ENCODE measurements around the gene CBR4.
"Not testable (repeated sequence)": the region's sequence is repeated elsewhere in the genome, so short reads cannot be mapped to it uniquely, and the experiment has no call there.

The CBR4 gene

DNA sequence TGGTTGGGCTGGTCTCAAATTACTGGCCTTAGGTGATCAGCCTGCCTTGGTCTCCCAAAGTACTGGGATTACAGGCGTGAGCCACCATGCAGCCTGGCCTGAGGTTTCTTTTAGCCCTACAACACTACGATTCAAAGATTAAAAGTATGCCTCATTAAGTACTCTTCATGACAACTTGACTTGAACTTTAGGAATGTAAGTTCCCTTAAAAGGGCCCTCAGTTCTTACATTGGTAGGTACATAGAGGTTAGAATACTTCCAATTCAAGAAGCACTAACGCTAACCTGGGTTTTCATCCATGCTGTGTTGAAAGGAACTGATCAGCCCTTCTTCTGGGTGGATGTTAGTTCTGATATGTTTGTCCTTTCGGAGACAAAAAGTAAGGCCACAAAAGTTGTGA lies 15.1 kb downstream of the CBR4 start:
- H3K4me1 ChIP-seq (ENCODE audit: control insufficient read depth in 2 of 2, insufficient read depth in 2 of 2, low read length in 2 of 2): no peaks in the 10 kb centered on the region
- H3K36me3 ChIP-seq (ENCODE audit: control insufficient read depth in 2 of 2, insufficient read depth in 2 of 2, low read length in 2 of 2): peaks cover 12 to 16% of the 10 kb centered on the region in 2 donors
- no peaks in the 10 kb centered on the region for H3K9me3 ChIP-seq (ENCODE audit: control insufficient read depth in 2 of 2, low read length in 2 of 2)
- H3K9ac ChIP-seq (ENCODE audit: low read depth in 1 of 2, low read length in 2 of 2): no peak overlapping the region
- no peak overlapping the region for H3K4me3 ChIP-seq (ENCODE audit: low read length in 2 of 2)
- no peaks in the 10 kb centered on the region for H3K27me3 ChIP-seq (ENCODE audit: control insufficient read depth in 2 of 2, insufficient read depth in 2 of 2, low read length in 2 of 2)
- H3K27ac ChIP-seq (ENCODE audit: low read depth in 2 of 2, low read length in 2 of 2): no peak overlapping the region

DNA sequence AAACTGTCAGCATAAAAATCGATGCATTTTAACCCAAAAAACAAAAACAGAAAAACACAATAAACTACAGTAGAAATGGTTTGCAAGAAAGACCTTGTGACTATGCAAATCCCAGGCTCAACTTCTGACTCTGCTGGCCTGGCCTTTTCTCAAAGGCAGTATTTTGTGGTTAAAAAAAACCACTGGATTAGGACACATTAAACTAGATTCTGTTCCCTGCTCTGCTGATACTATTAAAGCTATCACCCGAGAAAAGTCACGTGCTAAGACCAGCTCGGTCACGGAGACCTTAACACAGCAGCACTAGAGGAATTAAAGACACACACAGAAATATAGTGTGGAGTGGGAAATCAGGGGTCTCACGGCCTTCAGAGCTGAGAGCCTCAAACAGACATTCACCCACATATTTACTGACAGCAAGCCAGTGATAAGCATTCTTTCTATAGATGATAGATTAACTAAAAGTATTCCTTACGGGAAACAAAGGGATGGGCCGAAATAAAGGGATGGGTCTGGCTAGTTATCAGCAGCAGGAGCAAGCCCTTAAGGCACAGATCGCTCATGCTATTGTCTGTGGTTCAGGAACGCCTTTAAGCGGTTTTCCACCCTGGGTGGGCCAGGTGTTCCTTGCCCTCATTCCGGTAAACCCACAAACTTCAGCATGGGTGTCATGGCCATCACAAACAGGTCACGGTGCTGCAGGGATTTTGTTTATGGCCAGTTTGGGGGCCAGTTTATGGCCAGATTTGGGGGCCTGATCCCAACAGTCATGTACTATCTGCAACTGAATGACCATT lies 16.1 kb downstream of the CBR4 start:
- peaks cover 15 to 17% of the 10 kb centered on the region in 2 donors for H3K36me3 ChIP-seq (ENCODE audit: control insufficient read depth in 2 of 2, insufficient read depth in 2 of 2, low read length in 2 of 2)
- H3K4me3 ChIP-seq (ENCODE audit: low read length in 2 of 2): no peak overlapping the region
- no peaks in the 10 kb centered on the region for H3K27me3 ChIP-seq (ENCODE audit: control insufficient read depth in 2 of 2, insufficient read depth in 2 of 2, low read length in 2 of 2)
- no peak overlapping the region for H3K27ac ChIP-seq (ENCODE audit: low read depth in 2 of 2, low read length in 2 of 2)
- no peaks in the 10 kb centered on the region for H3K4me1 ChIP-seq (ENCODE audit: control insufficient read depth in 2 of 2, insufficient read depth in 2 of 2, low read length in 2 of 2)
- no peak overlapping the region for H3K9ac ChIP-seq (ENCODE audit: low read depth in 1 of 2, low read length in 2 of 2)
- H3K9me3 ChIP-seq (ENCODE audit: control insufficient read depth in 2 of 2, low read length in 2 of 2): no peaks in the 10 kb centered on the region

GRCh38 chr4:168992952-168993482 lies 17.0 kb downstream of the CBR4 start:
- peaks cover 15 to 17% of the 10 kb centered on the region in 2 donors for H3K36me3 ChIP-seq (ENCODE audit: control insufficient read depth in 2 of 2, insufficient read depth in 2 of 2, low read length in 2 of 2)
- H3K9me3 ChIP-seq (ENCODE audit: control insufficient read depth in 2 of 2, low read length in 2 of 2); H3K27ac ChIP-seq (ENCODE audit: low read depth in 2 of 2, low read length in 2 of 2); H3K27me3 ChIP-seq (ENCODE audit: control insufficient read depth in 2 of 2, insufficient read depth in 2 of 2, low read length in 2 of 2); H3K4me1 ChIP-seq (ENCODE audit: control insufficient read depth in 2 of 2, insufficient read depth in 2 of 2, low read length in 2 of 2); H3K4me3 ChIP-seq (ENCODE audit: low read length in 2 of 2); H3K9ac ChIP-seq (ENCODE audit: low read depth in 1 of 2, low read length in 2 of 2): not testable (repeated sequence)

DNA sequence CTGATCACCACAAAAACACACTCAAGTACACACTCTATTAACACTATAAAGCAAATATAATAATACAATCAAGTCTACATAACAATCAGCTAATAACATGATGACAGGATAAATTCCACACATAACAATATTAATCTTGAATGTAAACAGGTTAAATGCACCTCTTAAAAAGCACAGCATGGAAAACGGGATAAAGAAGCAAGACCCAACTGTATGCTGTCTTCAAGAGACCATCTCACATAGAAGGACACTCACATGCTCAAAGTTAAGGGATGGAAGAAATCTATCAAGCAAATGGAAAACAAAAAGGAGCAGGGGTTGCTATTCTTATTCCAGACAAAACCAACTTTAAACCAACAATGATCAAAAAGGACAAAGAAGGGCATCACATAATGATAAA lies 28.1 kb downstream of the CBR4 start:
- Histone ChIP-seq H3K9ac (ENCODE audit: low read depth in 1 of 2, low read length in 2 of 2) (no peak overlapping the region), H3K9me3 (ENCODE audit: control insufficient read depth in 2 of 2, low read length in 2 of 2) (peaks cover 7 to 14% of the 10 kb centered on the region in 2 donors), H3K4me3 (ENCODE audit: low read length in 2 of 2) (no peak overlapping the region), H3K27ac (ENCODE audit: low read depth in 2 of 2, low read length in 2 of 2) (no peak overlapping the region), H3K4me1 (ENCODE audit: control insufficient read depth in 2 of 2, insufficient read depth in 2 of 2, low read length in 2 of 2) (no peaks in the 10 kb centered on the region), H3K36me3 (ENCODE audit: control insufficient read depth in 2 of 2, insufficient read depth in 2 of 2, low read length in 2 of 2) (peaks cover 8 to 28% of the 10 kb centered on the region in 2 donors), H3K27me3 (ENCODE audit: control insufficient read depth in 2 of 2, insufficient read depth in 2 of 2, low read length in 2 of 2) (no peaks in the 10 kb centered on the region)

DNA sequence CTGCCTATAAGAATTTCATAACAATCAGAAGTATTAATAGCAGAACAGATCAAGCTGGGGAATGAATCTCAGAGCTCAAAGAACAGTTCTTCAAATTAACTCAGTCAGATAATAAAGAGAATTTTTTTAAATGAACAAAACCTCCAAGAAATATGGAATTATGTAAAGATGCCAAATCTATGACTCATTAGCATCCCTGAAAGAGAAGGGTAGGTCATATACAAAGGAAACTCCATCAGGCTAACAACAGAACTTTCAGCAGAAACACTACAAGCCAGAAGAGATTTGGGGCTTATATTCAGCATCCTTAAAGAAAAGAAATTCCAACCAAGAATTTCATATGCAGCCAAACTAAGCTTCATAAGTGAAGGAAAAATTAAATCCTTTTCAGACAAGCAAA lies 28.6 kb downstream of the CBR4 start:
- Histone ChIP-seq H3K4me1 (ENCODE audit: control insufficient read depth in 2 of 2, insufficient read depth in 2 of 2, low read length in 2 of 2) (no peaks in the 10 kb centered on the region), H3K4me3 (ENCODE audit: low read length in 2 of 2) (no peak overlapping the region), H3K36me3 (ENCODE audit: control insufficient read depth in 2 of 2, insufficient read depth in 2 of 2, low read length in 2 of 2) (peaks cover 11 to 31% of the 10 kb centered on the region in 2 donors), H3K27me3 (ENCODE audit: control insufficient read depth in 2 of 2, insufficient read depth in 2 of 2, low read length in 2 of 2) (no peaks in the 10 kb centered on the region), H3K9ac (ENCODE audit: low read depth in 1 of 2, low read length in 2 of 2) (no peak overlapping the region), H3K9me3 (ENCODE audit: control insufficient read depth in 2 of 2, low read length in 2 of 2) (peaks cover 7 to 16% of the 10 kb centered on the region in 2 donors), H3K27ac (ENCODE audit: low read depth in 2 of 2, low read length in 2 of 2) (no peak overlapping the region)

DNA sequence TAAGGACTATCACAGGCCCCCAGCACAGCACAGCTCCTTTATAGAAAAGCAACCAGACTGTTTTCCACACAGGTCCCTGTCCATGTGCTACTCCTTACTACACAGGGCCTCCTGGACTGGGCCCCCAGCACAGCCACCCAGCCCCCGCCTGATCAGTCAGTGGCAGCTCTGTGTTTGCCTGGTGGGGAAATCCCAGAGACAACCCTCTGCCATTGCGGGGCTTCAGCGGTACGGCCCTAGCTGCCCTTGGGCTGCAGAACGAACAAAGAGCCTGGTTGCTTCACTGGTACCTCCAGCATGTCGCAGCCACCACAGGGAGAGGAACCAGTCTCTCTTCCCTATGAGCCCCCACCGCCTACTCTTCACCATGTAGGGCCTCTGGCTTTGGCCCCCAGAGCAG lies 30.7 kb downstream of the CBR4 start:
- H3K27me3 ChIP-seq (ENCODE audit: control insufficient read depth in 2 of 2, insufficient read depth in 2 of 2, low read length in 2 of 2): no peaks in the 10 kb centered on the region
- H3K9me3 ChIP-seq (ENCODE audit: control insufficient read depth in 2 of 2, low read length in 2 of 2): peaks cover 10 to 23% of the 10 kb centered on the region in 2 donors
- H3K9ac ChIP-seq (ENCODE audit: low read depth in 1 of 2, low read length in 2 of 2): no peak overlapping the region
- no peaks in the 10 kb centered on the region for H3K4me1 ChIP-seq (ENCODE audit: control insufficient read depth in 2 of 2, insufficient read depth in 2 of 2, low read length in 2 of 2)
- no peak overlapping the region for H3K4me3 ChIP-seq (ENCODE audit: low read length in 2 of 2)
- H3K27ac ChIP-seq (ENCODE audit: low read depth in 2 of 2, low read length in 2 of 2): no peak overlapping the region
- peaks cover 17 to 33% of the 10 kb centered on the region in 2 donors for H3K36me3 ChIP-seq (ENCODE audit: control insufficient read depth in 2 of 2, insufficient read depth in 2 of 2, low read length in 2 of 2)

GRCh38 chr4:168978001-168978700 lies 31.9 kb downstream of the CBR4 start:
- Histone ChIP-seq H3K4me1 (ENCODE audit: control insufficient read depth in 2 of 2, insufficient read depth in 2 of 2, low read length in 2 of 2) (no peaks in the 10 kb centered on the region), H3K4me3 (ENCODE audit: low read length in 2 of 2) (no peak overlapping the region), H3K36me3 (ENCODE audit: control insufficient read depth in 2 of 2, insufficient read depth in 2 of 2, low read length in 2 of 2) (peaks cover 17 to 33% of the 10 kb centered on the region in 2 donors), H3K9ac (ENCODE audit: low read depth in 1 of 2, low read length in 2 of 2) (no peak overlapping the region), H3K27me3 (ENCODE audit: control insufficient read depth in 2 of 2, insufficient read depth in 2 of 2, low read length in 2 of 2) (no peaks in the 10 kb centered on the region), H3K27ac (ENCODE audit: low read depth in 2 of 2, low read length in 2 of 2) (no peak overlapping the region), H3K9me3 (ENCODE audit: control insufficient read depth in 2 of 2, low read length in 2 of 2) (peaks cover 10 to 25% of the 10 kb centered on the region in 2 donors)

DNA sequence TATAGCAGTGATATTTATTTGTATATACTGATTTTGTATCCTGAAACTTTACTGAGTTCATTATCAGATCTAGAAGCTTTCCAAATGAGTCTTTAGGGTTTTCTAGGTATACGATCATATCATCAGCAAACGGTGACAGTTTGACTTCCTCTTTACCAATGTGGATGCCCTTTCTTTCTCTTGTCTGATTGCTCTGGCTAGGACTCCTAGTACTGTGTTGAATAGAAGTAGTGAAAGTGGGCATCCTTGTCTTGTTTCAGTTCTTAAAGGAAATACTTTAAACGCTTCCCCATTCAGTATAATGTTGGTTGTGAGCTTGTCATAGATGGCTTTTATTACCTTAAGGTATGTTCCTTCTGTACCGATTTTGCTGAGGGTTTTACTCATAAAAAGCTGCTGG lies 37.5 kb downstream of the CBR4 start:
- no peaks in the 10 kb centered on the region for H3K4me1 ChIP-seq (ENCODE audit: control insufficient read depth in 2 of 2, insufficient read depth in 2 of 2, low read length in 2 of 2)
- H3K4me3 ChIP-seq (ENCODE audit: low read length in 2 of 2): no peak overlapping the region
- H3K9me3 ChIP-seq (ENCODE audit: control insufficient read depth in 2 of 2, low read length in 2 of 2): peaks cover 3 to 15% of the 10 kb centered on the region in 2 donors
- no peak overlapping the region for H3K27ac ChIP-seq (ENCODE audit: low read depth in 2 of 2, low read length in 2 of 2)
- H3K27me3 ChIP-seq (ENCODE audit: control insufficient read depth in 2 of 2, insufficient read depth in 2 of 2, low read length in 2 of 2): no peaks in the 10 kb centered on the region
- peaks cover 17 to 19% of the 10 kb centered on the region in 2 donors for H3K36me3 ChIP-seq (ENCODE audit: control insufficient read depth in 2 of 2, insufficient read depth in 2 of 2, low read length in 2 of 2)
- no peak overlapping the region for H3K9ac ChIP-seq (ENCODE audit: low read depth in 1 of 2, low read length in 2 of 2)

DNA sequence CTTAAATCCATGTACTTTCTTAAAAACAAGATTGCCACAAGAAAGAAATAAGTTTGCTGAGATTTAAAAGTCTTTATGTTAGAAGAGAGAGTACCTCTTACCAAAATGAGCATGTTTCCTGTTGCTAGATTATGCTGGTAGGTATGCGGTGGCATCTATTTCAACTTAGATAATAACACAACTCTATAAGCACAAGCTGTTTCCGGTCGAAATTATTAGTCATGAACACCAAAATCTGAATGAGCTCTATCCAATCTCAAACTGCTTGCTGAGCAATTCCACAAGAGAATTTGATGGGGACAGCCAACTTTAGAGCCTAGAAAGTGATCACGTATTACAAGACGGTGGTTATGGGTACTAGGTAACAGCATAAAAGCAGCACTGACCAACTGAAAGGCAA lies 49.3 kb downstream of the CBR4 start:
- no peaks in the 10 kb centered on the region for H3K36me3 ChIP-seq (ENCODE audit: control insufficient read depth in 2 of 2, insufficient read depth in 2 of 2, low read length in 2 of 2)
- no peak overlapping the region for H3K27ac ChIP-seq (ENCODE audit: low read depth in 2 of 2, low read length in 2 of 2)
- no peaks in the 10 kb centered on the region for H3K27me3 ChIP-seq (ENCODE audit: control insufficient read depth in 2 of 2, insufficient read depth in 2 of 2, low read length in 2 of 2)
- no peaks in the 10 kb centered on the region for H3K9me3 ChIP-seq (ENCODE audit: control insufficient read depth in 2 of 2, low read length in 2 of 2)
- H3K4me3 ChIP-seq (ENCODE audit: low read length in 2 of 2): no peak overlapping the region
- H3K4me1 ChIP-seq (ENCODE audit: control insufficient read depth in 2 of 2, insufficient read depth in 2 of 2, low read length in 2 of 2): no peaks in the 10 kb centered on the region
- no peak overlapping the region for H3K9ac ChIP-seq (ENCODE audit: low read depth in 1 of 2, low read length in 2 of 2)

DNA sequence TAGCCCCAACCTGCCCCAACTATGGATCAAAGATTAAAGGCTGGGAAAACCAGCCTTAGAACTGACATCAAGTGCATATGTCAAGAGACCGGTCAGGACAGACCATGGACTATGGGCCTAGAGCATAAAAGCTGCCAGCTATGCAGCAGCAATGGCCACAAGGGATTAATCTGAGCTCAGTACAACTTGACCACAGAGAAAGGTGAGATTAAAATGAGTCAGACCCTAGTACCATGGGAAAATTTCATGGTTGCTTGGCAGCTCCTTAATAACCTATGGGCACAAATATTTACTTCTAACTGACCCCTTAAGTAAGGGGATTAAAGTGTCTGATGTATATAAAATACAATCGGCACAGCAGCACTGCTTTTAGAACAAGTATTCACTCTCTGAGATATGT lies 54.4 kb downstream of the CBR4 start:
- no peaks in the 10 kb centered on the region for H3K4me1 ChIP-seq (ENCODE audit: control insufficient read depth in 2 of 2, insufficient read depth in 2 of 2, low read length in 2 of 2)
- H3K36me3 ChIP-seq (ENCODE audit: control insufficient read depth in 2 of 2, insufficient read depth in 2 of 2, low read length in 2 of 2): no peaks in the 10 kb centered on the region
- no peaks in the 10 kb centered on the region for H3K27me3 ChIP-seq (ENCODE audit: control insufficient read depth in 2 of 2, insufficient read depth in 2 of 2, low read length in 2 of 2)
- H3K9ac ChIP-seq (ENCODE audit: low read depth in 1 of 2, low read length in 2 of 2): no peak overlapping the region
- no peaks in the 10 kb centered on the region for H3K9me3 ChIP-seq (ENCODE audit: control insufficient read depth in 2 of 2, low read length in 2 of 2)
- H3K4me3 ChIP-seq (ENCODE audit: low read length in 2 of 2): no peak overlapping the region
- H3K27ac ChIP-seq (ENCODE audit: low read depth in 2 of 2, low read length in 2 of 2): no peak overlapping the region

All from mucosa of rectum (tissue), 2 donors.